Raji (cell line): ENCODE data around the gene F12.

ENCODE experiments used
- POLR2A ChIP-seq: IDR thresholded peaks from 2 replicates; pipeline ENCODE4 v1.6.1; 2011; ENCODE audit warnings: low read depth, low read length, control low read depth; ENCODE audit not compliant: insufficient read depth

The F12 gene

GRCh38 chr5:177449140-177450061 is 40.0 kb upstream of the F12 start:
- TF ChIP-seq POLR2A = peak; percentile 38; the same call in 1 of the 2 replicates

GRCh38 chr5:177448244-177448950 is 39.0 kb upstream of the F12 start:
- no peak for TF ChIP-seq POLR2A

- peak; percentile 45; the same call in 1 of the 2 replicates for TF ChIP-seq POLR2A
Observed at GRCh38 chr5:177447611-177448243, 38.4 kb upstream of the F12 start.

GRCh38 chr5:177447066-177447610 is 37.8 kb upstream of the F12 start:
- 0 out of 2 replicates have a peak, but pooled peaks have one; percentile 9 for TF ChIP-seq POLR2A

GRCh38 chr5:177446200-177447065 is 37.1 kb upstream of the F12 start, which contains the start of gene PRR7:
Gene PRR7 (plus strand): TSS chr5:177446814. CDS start chr5:177455068, 8,254 bp downstream.
- peak; percentile 74 for TF ChIP-seq POLR2A

- TF ChIP-seq POLR2A = no peak
Observed at GRCh38 chr5:177445917-177446199, 36.5 kb upstream of the F12 start.

GRCh38 chr5:177445052-177445916 is 35.9 kb upstream of the F12 start:
- peak; percentile 35; the same call in 1 of the 2 replicates for TF ChIP-seq POLR2A

GRCh38 chr5:177444106-177445051 is 35.0 kb upstream of the F12 start:
- peak; percentile 52 for TF ChIP-seq POLR2A

GRCh38 chr5:177443144-177443983 is 34.0 kb upstream of the F12 start:
- no peak; the same call in none of the 2 replicates for TF ChIP-seq POLR2A

GRCh38 chr5:177442066-177442826 is 32.9 kb upstream of the F12 start:
- TF ChIP-seq POLR2A = no peak
